Muscle of arm (tissue), 14 donors: Measurements from ENCODE around the gene ZNF853. TPM values are rescaled to one million over a fixed set of nuclear protein-coding genes. Genes with fewer than 3 reads are reported as not detected.
A peak's percentile ranks its signal among the peaks of the same experiment; 100 is the strongest.
"Not testable (repeated sequence)": the region's sequence is repeated elsewhere in the genome, so short reads cannot be mapped to it uniquely, and the experiment has no call there.

Experiments
- DNase-seq: peaks from one replicate; pipeline ENCODE4 v3.0.0-alpha.2; 2013
- long read RNA-seq, 11 donors: transcript quantifications; one replicate each; lab custom pipeline, GENCODE V29; 2026
- polyA plus RNA-seq, 12 donors: library from polyadenylated mRNA; unstranded; fragments of 120-200 nt; gene quantifications; one replicate each; pipeline ENCODE4 v1.2.1, GENCODE V29; 2013; ENCODE audit not compliant: insufficient read length in 12 of 12

ZNF853 gene
- 10 to 100 TPM in 11 of 12 donors, not detected in 1; 11.2 to 18.5 (median 14.0) TPM for polyA plus RNA-seq
- long read RNA-seq, donor 1, partial matches to known transcripts: 0 of 1 reads
- long read RNA-seq, donor 1, other reads (novel, unspliced or antisense): 0 of 1 reads
- long read RNA-seq, donor 2, partial matches to known transcripts: 6 of 9 reads
- long read RNA-seq, donor 2, other reads (novel, unspliced or antisense): 0 of 9 reads
- long read RNA-seq, donor 3, partial matches to known transcripts: 0 of 7 reads
- long read RNA-seq, donor 3, other reads (novel, unspliced or antisense): 6 of 7 reads
- long read RNA-seq, donor 4, partial matches to known transcripts: 0 of 1 reads
- long read RNA-seq, donor 4, other reads (novel, unspliced or antisense): 0 of 1 reads
- long read RNA-seq, donor 5, partial matches to known transcripts: 31 of 43 reads
- long read RNA-seq, donor 5, other reads (novel, unspliced or antisense): 8 of 43 reads
- long read RNA-seq, donor 6, partial matches to known transcripts: 14 of 17 reads
- long read RNA-seq, donor 6, other reads (novel, unspliced or antisense): 0 of 17 reads
- long read RNA-seq, donor 7, partial matches to known transcripts: 0 of 1 reads
- long read RNA-seq, donor 7, other reads (novel, unspliced or antisense): 0 of 1 reads
- long read RNA-seq, donor 8, partial matches to known transcripts: 6 of 20 reads
- long read RNA-seq, donor 8, other reads (novel, unspliced or antisense): 11 of 20 reads
- long read RNA-seq, donor 9, partial matches to known transcripts: 0 of 1 reads
- long read RNA-seq, donor 9, other reads (novel, unspliced or antisense): 0 of 1 reads
- long read RNA-seq, donor 10, partial matches to known transcripts: 10 of 21 reads
- long read RNA-seq, donor 10, other reads (novel, unspliced or antisense): 7 of 21 reads
- long read RNA-seq, donor 11, partial matches to known transcripts: 7 of 9 reads
- long read RNA-seq, donor 11, other reads (novel, unspliced or antisense): 0 of 9 reads

DNA sequence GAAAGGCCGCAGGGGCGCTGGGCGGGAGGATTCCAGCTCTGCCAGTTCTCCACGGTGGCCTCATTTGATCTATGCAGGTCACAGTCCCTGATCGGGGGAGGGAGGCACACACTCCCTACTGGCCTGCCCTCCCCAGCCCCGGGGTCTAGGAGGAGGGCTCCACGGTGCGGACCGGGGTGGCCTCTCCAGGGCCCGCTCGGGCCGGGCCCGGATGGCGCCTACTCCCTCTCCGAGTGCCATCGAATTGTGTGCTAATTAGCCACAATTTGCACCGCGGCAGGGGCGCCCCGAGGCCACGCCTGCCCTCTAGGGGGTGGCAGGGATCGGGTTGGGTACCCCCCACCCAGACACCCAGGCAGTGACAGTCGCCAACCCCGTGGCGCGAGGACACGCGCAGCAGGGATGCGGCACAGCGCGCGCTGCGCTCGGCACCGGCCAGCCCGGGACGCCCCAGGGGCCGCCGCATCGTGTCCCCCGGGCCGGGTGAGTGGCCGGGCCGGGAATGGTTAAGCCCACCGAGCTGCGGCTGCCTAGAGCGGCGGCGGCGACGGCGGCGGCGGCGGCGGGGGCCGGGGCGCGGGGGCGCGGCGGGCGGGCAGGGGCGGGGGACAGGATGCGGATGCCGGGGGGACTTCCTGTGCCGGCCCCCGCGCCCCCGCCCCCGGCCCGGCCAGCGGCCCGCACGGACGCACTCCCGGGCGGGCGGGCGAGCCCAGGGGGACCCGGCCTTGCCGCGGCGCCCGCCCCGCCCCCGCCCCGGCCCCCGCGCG lies at the start of gene ZNF853:
ZNF853 (plus strand) TSS at position 658 of the 770 bp plus-strand sequence. CDS start 565 bp downstream, outside the sequence.
- no peak for DNase-seq

DNA sequence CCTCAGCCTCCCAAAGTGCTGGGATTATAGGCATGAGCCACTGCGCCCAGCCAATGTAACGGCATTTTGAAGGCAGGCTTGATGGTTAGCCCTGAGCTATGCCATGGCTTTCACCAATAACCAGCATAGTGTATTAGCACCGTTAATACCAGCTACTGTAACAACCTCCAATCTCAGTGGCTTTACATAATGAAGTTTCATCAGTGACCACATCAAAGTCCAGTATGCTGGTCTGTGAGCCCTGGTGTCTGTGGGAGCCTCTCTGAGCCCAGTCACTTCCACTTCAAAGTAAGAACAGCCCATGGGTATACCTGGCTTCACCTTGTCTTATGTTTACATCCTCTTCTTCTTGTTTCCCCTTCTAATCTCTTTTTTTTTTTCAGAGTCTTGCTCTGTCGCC lies 49.8 kb upstream of the ZNF853 start:
- DNase-seq: no peak

DNA sequence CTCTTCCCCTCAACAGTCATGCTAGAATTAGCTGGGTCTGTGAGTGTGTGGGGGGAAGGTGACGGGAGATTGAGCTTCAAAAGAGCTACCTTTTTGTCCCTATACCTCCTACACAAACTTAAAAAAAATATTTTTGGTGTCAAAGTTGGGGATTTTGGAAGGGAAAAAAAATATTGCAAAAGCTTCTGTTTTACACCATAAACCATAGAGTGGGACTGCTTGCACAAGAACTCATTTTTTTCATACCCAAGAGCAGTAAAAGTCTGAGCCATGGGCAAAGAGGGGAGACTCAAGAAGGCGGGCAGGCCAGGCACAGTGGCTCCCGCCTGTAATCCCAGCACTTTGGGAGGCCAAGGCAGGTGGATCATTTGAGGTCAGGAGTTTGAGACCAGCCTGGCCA lies 47.5 kb upstream of the ZNF853 start:
- no peak for DNase-seq

DNA sequence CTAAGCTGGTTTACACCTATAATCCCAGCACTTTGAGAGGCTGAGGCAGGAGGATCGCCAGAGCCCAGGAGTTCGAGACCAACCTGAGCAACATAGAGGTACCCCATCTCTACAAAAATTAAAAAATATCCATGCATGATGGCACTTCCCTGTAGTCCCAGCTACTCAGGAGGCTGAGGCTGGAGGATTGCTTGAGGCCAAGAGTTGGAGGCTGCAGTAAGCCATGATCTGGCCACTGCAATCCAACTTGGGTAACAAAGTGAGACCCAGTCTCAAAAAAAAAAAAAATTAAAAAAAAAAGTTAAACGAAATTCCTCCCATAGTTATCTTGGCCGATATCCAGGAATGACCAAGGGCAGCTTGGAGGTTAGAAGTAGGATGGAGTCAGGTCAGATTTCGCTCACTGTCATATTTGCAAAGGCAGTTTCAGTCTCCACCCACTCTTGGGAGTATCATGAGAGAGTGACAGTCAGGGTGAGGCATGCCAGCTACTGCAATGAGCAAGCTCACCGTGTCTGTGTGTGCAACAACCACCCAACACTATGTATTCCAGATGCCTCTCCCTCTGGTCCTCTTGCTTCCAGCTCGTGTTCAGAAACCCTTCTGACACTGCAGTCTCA lies 44.1 kb upstream of the ZNF853 start:
- DNase-seq: no peak

DNA sequence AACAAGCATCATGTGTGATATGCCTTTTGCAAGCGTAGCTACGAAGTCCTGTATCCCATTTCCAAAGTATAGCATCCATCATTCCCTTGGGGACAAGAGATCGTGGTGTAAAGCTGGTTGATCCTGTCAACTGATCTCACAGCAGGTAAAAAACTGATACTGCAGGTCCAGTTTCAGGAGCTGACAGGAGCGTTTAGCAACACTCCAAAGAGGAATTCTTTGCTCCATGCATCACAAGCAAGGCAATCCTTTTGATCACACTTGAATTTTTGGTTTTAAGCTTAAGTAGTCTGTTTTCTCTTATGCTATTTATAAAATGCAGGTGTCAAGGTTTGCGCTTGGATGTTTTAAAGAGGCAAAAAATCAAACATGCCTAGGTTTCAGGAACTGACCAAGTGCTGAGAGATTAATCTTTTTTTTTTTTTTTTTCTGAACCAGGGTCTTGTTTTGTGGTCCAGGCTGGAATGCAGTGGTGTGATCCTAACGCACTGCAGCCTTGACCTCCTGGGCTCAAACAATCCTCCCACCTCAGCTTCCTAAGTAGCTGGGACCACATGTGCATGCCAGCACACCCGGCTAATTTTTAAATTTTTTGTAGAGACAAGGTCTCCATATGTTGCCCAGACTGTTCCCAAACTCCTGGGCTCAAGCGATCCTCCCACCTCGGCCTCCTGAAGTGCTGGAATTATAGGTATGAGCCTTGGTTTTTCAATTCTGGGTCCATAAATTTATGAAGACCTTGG lies 40.0 kb upstream of the ZNF853 start:
- no peak for DNase-seq

DNA sequence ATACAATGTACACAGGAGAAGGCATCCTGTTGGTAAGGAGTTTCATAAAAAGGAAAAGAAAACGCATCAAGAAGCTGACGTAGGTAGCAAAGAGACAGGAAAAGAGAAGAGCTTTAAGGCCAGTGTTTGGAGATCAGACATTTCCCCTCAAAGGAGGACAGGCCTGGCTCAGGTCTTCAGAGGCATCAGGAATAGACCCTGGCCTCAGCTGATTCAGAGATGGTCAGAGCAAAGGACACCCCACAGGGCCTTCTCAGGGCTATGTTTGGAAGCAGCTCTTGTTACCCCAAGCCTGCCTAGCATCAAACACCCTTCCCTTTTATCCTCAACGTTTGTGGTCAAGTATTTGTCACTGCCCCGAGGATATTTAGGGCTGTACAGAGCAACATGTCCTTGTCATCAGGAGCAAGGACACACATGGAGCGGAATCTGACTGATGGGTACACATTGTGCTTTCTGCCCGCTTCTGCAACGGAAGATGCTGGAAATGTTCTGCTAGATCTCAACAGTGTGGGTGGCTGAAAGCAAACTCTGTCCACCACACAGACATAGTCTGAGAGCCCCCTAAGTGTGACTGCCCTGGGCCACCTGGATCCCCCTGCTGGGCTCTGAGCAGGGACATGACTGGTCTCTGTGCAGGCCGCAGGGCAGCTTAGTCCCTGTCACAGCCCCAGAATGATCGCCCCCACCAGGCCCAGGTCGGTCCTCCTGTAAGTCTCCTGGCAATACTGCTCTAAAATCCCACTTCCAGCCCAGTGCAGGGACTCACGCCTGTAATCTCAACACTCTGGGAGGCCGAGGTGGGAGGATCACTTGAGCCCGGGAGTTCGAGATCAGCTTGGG lies 39.2 kb upstream of the ZNF853 start:
- DNase-seq: no peak

DNA sequence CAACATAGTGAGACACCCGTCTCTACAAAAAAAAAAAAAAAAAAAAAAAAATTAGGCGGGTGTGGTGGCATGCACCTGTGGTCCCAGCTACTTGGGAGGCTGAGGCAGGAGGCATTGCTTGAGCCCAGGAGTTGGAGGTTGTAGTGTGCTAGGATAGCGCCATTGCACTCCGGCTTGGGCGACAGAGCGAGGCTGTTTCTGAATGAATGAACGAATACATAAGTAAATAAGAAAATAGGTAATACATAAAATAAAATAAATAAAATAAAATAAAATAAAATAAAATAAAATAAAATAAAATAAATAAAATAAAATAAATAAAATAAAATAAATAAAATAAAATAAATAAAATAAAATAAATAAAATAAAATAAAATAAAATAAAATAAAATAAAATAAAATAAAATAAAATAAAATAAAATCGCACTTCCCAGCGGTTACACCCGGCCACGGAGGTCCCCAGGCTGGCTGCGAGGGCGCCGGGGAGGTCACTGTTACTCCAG lies 38.5 kb upstream of the ZNF853 start:
- not testable (repeated sequence) for DNase-seq

DNA sequence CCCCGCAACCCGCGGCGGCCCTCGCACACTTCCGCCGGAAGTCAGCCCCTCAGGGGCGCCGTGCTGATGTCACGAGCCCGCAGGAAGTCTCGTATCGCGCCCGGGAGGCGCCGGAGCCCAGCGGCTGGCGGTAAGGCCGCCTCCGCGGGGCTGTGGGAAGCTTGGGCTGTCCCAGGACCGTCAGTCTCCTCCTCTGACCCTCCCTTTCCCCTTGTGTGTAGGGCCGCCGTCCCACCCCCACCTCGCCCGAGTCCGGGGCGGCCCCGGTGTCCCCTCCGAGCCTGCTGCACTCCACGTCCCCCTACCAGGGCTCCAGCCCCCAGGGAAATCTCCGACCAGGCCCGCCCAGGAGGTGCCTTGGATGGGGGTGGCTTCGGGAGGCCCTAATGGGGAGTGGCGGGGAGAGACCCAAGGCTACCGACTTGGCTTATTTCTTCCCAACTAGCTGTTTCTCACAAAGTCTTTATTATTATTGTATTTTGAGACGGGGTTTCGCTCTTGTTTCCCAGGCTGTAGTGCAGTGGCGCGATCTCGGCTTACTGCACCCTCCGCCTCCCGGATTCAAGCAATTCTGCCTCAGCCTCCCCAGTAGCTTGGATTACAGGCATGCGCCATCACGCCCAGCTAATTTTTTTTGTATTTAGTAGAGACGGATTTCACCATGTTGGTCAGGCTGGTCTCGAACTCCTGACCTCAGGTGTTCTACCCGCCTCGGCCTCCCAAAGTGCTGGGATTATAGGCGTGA lies 37.9 kb upstream of the ZNF853 start, which contains the start of gene ZDHHC4:
ZDHHC4 (plus strand) TSS at position 86 of the 745 bp plus-strand sequence. CDS start 3,108 bp downstream, outside the sequence.
- peak; percentile 91 for DNase-seq

DNA sequence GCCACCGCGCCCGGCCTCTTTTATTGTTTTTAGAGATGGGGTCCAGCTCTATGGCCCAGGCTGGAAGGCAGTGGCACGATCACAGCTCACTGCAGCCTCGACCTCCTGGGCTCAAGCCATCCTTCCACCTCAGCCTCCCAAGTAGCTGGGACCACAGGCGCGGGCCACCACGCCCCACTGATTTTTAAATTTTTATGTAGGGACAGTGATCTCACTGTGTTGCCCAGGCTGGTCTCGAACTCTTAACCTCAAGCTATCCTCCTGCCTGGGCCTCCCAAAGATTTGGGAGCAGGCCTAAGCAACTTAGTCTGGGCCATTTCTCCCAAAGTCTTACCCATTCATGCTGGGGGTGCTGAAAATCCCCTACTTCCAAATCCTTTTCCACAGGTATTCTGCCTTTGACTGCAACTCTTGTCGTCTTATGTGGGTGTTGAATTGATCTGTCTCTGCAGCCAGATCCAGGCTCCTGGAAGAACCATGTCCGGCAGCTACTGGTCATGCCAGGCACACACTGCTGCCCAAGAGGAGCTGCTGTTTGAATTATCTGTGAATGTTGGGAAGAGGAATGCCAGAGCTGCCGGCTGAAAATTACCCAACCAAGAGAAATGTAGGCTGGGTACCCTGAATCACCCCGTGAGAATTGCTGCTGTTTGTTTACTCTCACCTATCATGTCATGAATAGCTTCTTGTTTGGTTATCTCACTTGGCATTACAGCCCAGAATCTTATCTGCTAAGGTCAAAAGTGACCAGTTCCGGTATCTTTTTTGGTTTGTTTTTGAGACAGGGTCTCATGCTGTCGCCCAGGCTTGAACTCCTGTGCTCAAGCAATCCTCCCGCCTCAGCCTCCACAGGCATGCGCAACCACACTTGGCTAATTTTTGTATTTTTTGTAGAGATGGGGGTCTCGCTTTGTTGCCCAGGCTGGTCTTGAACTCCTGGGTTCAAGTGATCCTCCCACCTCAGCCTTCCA lies 37.0 kb upstream of the ZNF853 start:
- DNase-seq: no peak

DNA sequence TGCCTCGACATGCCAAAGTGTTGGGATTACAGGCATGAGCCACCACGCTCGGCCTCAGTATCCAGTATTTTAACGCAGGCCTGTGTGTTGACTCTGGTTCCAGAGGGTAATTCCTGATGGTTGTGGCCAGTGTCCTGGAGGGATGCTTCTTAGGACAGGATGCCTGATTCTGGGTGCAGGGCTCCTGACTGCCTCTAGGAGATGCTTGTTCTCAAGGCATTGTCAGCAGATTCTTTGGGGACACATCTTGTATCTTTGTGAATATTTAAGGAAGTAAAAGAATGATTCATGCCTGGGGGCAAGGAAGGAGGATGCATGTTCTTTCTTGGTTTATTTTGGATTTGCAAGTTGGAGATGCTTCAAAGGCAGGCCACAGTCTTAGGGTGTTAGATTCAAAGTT lies 36.0 kb upstream of the ZNF853 start:
- DNase-seq: no peak

DNA sequence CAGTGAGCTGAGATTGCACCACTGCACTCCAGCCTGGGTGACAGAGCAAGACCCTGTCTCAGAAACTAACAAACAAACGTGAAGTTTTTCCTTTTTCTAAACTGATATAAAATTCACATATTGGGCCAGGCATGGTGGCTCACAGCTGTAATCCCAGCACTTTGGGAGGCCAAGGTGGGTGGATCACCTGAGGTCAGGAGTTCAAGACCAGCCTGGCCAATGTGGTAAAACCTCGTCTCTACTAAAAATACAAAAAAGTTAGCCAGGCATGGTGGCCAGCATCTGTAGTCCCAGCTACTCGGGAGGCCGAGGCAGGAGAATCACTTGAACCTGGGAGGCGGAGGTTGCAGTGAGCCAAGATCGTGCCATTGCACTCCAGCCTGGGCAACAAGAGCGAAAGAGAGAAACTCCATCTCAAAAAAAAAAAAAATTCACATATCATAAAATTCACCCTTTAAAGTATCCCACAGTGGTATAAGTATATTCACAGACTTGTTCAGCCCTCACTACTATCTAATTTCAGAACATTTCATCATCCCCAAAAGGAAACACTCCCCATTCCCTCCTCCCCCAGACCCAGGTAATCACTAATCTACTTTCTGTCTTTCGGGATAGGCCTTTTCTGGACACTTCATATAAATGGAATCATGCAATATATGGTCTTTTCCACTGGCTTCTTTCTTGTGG lies 29.5 kb upstream of the ZNF853 start:
- DNase-seq: not testable (repeated sequence)

DNA sequence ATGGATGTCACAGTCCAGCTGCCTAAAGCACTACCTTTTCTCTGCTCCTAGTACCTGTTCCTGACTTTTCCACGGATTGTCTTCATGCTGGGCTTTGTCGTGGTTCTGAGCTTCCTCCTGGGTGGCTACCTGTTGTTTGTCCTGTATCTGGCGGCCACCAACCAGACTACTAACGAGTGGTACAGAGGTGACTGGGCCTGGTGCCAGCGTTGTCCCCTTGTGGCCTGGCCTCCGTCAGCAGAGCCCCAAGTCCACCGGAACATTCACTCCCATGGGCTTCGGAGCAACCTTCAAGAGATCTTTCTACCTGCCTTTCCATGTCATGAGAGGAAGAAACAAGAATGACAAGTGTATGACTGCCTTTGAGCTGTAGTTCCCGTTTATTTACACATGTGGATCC lies 26.8 kb upstream of the ZNF853 start:
- no peak for DNase-seq

DNA sequence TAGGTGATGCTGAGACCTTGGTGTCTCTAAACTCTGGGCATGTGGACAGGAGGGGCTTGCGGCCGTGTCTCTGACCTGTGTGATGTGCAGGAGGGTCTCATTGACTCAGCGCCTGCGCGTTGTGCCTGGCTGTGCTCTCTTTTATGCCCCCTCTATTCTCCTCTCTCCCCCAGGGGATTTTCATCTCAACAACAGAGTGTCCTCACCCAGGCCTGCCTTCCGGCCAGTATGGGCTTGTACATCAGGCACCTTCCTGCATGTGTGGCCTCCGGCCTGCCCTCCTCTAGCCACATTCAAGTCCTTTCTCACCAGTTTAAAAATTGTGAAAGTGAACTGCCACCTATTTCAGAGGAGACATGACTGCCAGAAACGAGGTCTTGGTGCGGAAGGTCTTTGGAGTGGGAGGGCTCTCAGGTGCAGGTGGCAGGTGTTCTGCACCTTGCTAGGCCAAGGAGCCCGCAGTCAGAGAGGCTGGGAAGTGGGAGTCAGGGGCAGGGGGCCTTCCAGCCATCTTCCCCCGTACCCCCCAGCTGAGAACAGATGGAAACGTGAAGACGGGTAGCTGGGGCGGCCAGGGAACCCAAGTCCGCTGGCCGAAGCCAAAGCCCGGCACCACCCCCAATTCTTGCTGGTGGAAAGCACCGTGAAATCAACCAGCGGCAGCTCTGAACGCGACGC lies 26.1 kb upstream of the ZNF853 start:
- no peak for DNase-seq

DNA sequence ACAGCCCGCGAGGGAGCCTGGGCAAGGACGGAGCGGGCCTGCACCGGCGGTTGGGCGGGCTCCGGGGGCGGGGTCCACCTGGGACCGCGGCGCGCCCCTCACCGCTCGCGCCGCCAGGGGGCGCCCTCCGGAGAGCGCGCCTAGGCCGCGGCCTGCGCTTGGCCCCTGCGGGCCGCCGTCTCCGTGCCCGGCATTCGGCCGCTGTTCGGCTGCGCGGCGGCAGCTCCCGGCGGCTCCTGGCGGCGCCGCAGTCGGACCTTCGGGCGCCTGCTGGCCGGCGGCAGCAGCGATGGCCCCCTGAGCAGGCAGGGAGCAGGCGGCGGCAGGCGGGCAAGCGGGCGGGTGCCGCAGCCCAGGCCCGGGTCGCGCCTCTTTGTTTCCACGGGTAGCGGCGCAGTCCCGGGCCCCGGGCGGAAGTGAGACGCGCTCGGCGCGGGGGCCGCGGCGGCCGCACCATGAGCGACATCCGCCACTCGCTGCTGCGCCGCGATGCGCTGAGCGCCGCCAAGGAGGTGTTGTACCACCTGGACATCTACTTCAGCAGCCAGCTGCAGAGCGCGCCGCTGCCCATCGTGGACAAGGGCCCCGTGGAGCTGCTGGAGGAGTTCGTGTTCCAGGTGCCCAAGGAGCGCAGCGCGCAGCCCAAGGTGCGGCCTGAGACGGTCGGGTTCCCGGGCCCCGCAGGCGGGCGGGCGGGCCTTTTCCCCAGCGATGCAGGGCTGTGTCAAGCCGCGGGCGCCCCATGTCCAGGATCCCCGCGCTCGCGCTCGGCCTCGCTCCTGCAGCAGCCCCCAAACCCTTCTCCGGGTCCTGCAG lies 25.4 kb upstream of the ZNF853 start, which contains the start of gene INTS15:
INTS15 (plus strand) TSS at position 193 of the 816 bp plus-strand sequence; CDS start at position 456, 263 bp downstream.
- peak; percentile 81 for DNase-seq

DNA sequence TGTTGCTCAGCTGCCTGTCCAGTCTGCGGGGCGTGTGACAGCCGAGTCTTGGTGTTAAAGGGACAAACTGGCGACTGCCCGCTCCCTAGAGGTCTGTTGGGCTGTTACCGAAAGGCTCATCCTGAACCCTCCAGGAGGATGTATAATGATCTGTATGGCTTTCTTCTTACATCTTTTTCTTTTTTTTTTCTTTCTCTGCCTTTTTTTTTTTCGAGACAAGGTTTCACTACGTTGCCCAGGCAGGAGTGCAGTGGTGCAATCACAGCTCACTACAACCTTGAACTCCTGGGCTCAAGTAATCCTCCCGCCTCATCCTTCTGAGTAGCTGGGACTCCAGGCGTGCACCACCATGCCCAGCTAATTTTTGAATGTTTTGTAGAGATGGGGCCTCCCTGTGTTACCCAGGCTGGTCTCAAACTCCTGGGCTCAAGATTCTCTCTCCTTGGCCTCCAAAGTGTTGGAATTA lies 24.7 kb upstream of the ZNF853 start:
- DNase-seq: no peak
